Heart right ventricle (tissue), 16 donors: ENCODE measurements around the gene DGUOK. TPM values are rescaled to one million over a fixed set of nuclear protein-coding genes. Genes with fewer than 3 reads are reported as not detected.
"Not testable (repeated sequence)": the region's sequence is repeated elsewhere in the genome, so short reads cannot be mapped to it uniquely, and the experiment has no call there.

Experiments
- ATAC-seq, 8 donors: fragments of 200-7000 bp; cut with Tn5 transposase; one replicate each; pipeline ENCODE4 v1.9.1; 2020; ENCODE audit warnings: mild to moderate bottlenecking in 8 of 8, moderate library complexity in 8 of 8, moderate number of reproducible peaks in 1 of 8
- DNase-seq, 2 donors: peaks; one replicate each; pipeline ENCODE4 v3.0.0-alpha.2; 2020
- H3K27ac ChIP-seq, 10 donors: fragments of 200-600 bp; sonication (generic) in 2 of 10; one replicate each; pipeline versions ENCODE4 v1.5.0 to v1.8.0; 2020 to 2022; ENCODE audit warnings: mild to moderate bottlenecking in 3 of 10
- H3K27me3 ChIP-seq, 7 donors: fragments of 200-600 bp; one replicate each; pipeline ENCODE4 v1.8.0; 2021 to 2022; ENCODE audit warnings: mild to moderate bottlenecking in 2 of 7
- H3K36me3 ChIP-seq, 9 donors: fragments of 200-600 bp; sonication (generic) in 1 of 9; one replicate each; pipeline versions ENCODE4 v1.5.0 to v1.8.0; 2020 to 2022; ENCODE audit warnings: mild to moderate bottlenecking in 2 of 9
- H3K4me1 ChIP-seq, 9 donors: fragments of 200-600 bp; sonication (generic) in 1 of 9; one replicate each; pipeline versions ENCODE4 v1.5.0 to v1.8.0; 2020 to 2022; ENCODE audit warnings: mild to moderate bottlenecking in 4 of 9
- H3K4me3 ChIP-seq, 10 donors: fragments of 200-600 bp; sonication (generic) in 2 of 10; one replicate each; pipeline versions ENCODE4 v1.5.0 to v1.8.0; 2020 to 2022; ENCODE audit warnings: mild to moderate bottlenecking in 7 of 10, moderate library complexity in 2 of 10
- H3K9me3 ChIP-seq, 11 donors: fragments of 200-600 bp in 10 of 11; sonication (generic) in 2 of 11; one replicate each; pipeline versions ENCODE4 v1.5.0 to v1.8.0; 2013 to 2022; ENCODE audit warnings: mild to moderate bottlenecking in 2 of 11, control low read depth in 1 of 11, moderate library complexity in 1 of 11
- WGBS, 2 donors: extraction: QIAGEN DNeasy Blood & Tissue Kit; methylation state at CpG; one replicate each; pipeline ENCODE4 v1.1.7; 2013; ENCODE audit warnings: inconsistent platforms in 1 of 2; 5-methylcytosine and 5-hydroxymethylcytosine counted together
- intact Hi-C, 10 donors: fragments of 100-400 bp; cut with DNase I; formaldehyde crosslinking; loops; one replicate each; pipeline versions ENCODE4 v1.11.1 to v1.14.2; 2022
- polyA plus RNA-seq, 2 donors: library from polyadenylated mRNA; stranded (reverse); fragments of 200-250 nt; gene quantifications; one replicate each; pipeline ENCODE4 v1.2.3, GENCODE V29; 2013
- total RNA-seq, 10 donors: library from RNA; stranded (reverse); fragmentation: NEBNext Ultra II Directional in 3 of 10; extraction: Animal tissue kit (Norgen Biotek cat#: 25700) in 3 of 10; gene quantifications; one replicate each; pipeline versions ENCODE4 v1.2.1 to v1.2.4, GENCODE V29; 2021 to 2023
- TF ChIP-seq, protein P1 (sequence below), 9 donors: fragments of 200-600 bp; sonication (generic) in 2 of 9; IDR thresholded peaks; one replicate each; pipeline versions ENCODE4 v1.5.0 to v1.8.0; 2021 to 2022; ENCODE audit warnings: antibody characterized with exemption in 9 of 9, mild to moderate bottlenecking in 5 of 9, moderate library complexity in 1 of 9
- donor health status: Arrhythmogenic right ventricular cardiomyopathy.
- donor health status: ischemic (EF 13 %, LVEDD 7.1; RV severe dilation, severe dysfunction).
- donor health status: healthy with polysubstance abuse.
- donor health status: DM: no; HTN: yes; CAD: no.
- donor health status: DM: no; HTN: no; CAD: no.
- donor health status: ischemic (EF 25% LVEDD 6.9; RV normal size, moderate dysfunction).
- donor health status: ischemic (EF 25% LVEDD 5.7; RV mildly dilated, moderate dysfunction).
- donor health status: healthy.
- donor health status: DM: yes; HTN: yes; CAD: no.
- donor health status: Ischemic cardiomyopathy.
- donor health status: ischemic (EF 35%, LVEDD 5.7; RV mildly dilated, moderate dysfunction).
- donor health status: nonischemic (EF 11% LVEDD 7.7; RV severe dilation, severe dysfunction).
- donor health status: DM: yes; HTN: yes; CAD: no.
- donor health status: PGD.
- donor health status: ischemic (EF 29% LVEDD 5.4; RV normal size, mild dysfunction).
- donor health status: nonischemic (EF 23%, LVEDD 6.1; RV moderate dilation, normal function).

The DGUOK gene
- total and polyA plus RNA-seq, 12 donors, result 18.7 to 56.2 (median 22.7) TPM

GRCh38 chr2:73886357-73886756, 40.3 kb upstream of the DGUOK start:
- WGBS, 2 donors, result 82 to 91% methylated on average over 4 of the region's 4 CpGs
- no peak for ATAC-seq

DNA sequence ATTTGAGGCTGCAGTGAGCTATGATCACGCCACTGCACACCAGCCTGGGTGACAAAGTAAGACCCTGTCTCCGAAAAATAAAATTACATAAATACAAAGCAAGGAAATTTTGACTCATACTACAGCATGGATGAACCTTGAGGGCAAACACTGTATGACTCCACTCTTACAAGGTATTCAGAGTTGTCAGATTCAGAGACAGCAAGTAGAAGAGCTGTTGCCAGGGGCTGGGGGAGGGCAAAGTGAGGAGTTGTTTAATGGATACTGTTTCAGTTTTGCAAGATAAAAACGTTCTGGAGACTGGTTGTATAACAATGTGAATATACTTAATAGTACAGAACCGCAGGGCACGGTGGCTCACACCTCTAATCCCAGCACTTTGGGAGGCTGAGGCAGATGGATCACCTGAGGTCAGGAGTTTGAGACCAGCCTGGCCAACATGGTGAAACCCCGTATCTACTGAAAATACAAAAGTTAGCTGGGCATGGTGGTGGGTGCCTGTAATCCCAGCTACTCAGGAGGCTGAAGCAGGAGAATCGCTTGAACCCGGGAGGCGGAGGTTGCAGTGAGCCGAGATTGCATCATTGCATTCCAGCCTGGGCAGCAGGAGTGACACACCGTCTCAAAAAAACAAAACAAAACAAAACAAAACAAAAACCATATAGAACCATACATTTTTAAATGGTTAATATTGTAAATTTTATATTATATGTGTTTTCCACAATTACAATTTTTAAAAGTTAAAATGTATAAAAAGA, 38.9 kb upstream of the DGUOK start:
- H3K36me3 ChIP-seq, intact Hi-C loops, DNase-seq, H3K4me3 ChIP-seq, H3K9me3 ChIP-seq, H3K4me1 ChIP-seq, H3K27ac ChIP-seq, ATAC-seq: not testable (repeated sequence)
- WGBS, 2 donors, result 79 to 81% methylated on average over 11 of the region's 11 CpGs
- H3K27me3 ChIP-seq, result peaks cover 0 to 21% (median 0%) of the 10 kb centered on the region in 7 donors

More at GRCh38 chr2:73886357-73886756, 40.3 kb upstream of the DGUOK start:
- H3K36me3 ChIP-seq, result no peaks in the 10 kb centered on the region
- H3K9me3 ChIP-seq, result no peaks in the 10 kb centered on the region
- intact Hi-C loops, result no loop called here
- DNase-seq, result no peak
- H3K27ac ChIP-seq, result no peak overlapping the region
- H3K4me3 ChIP-seq, result no peak overlapping the region
- TF ChIP-seq, protein P1, sequence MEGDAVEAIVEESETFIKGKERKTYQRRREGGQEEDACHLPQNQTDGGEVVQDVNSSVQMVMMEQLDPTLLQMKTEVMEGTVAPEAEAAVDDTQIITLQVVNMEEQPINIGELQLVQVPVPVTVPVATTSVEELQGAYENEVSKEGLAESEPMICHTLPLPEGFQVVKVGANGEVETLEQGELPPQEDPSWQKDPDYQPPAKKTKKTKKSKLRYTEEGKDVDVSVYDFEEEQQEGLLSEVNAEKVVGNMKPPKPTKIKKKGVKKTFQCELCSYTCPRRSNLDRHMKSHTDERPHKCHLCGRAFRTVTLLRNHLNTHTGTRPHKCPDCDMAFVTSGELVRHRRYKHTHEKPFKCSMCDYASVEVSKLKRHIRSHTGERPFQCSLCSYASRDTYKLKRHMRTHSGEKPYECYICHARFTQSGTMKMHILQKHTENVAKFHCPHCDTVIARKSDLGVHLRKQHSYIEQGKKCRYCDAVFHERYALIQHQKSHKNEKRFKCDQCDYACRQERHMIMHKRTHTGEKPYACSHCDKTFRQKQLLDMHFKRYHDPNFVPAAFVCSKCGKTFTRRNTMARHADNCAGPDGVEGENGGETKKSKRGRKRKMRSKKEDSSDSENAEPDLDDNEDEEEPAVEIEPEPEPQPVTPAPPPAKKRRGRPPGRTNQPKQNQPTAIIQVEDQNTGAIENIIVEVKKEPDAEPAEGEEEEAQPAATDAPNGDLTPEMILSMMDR (IDR thresholded peaks at IDR 0.05), result no peak
- H3K27me3 ChIP-seq, result peaks cover 0 to 25% (median 0%) of the 10 kb centered on the region in 7 donors
- peaks cover 0 to 9% (median 0%) of the 10 kb centered on the region in 9 donors for H3K4me1 ChIP-seq

GRCh38 chr2:73888388-73888787, 38.3 kb upstream of the DGUOK start:
- Histone ChIP-seq H3K27ac (no peak overlapping the region), H3K9me3 (no peaks in the 10 kb centered on the region), H3K36me3 (no peaks in the 10 kb centered on the region), H3K4me1 (peaks cover 0 to 9% (median 0%) of the 10 kb centered on the region in 9 donors), H3K27me3 (peaks cover 0 to 16% (median 0%) of the 10 kb centered on the region in 7 donors), H3K4me3 (no peak overlapping the region)
- DNase-seq (no peak), ATAC-seq (no peak)
- 62 to 70% methylated on average over 2 of the region's 2 CpGs for WGBS, 2 donors
- intact Hi-C loops, result no loop called here
- TF ChIP-seq, protein P1 (IDR thresholded peaks at IDR 0.05), result no peak

- Histone ChIP-seq H3K9me3 (no peaks in the 10 kb centered on the region), H3K4me1 (peaks cover 0 to 9% (median 0%) of the 10 kb centered on the region in 9 donors), H3K27me3 (peaks cover 0 to 12% (median 0%) of the 10 kb centered on the region in 7 donors), H3K27ac (no peak overlapping the region), H3K4me3 (no peak overlapping the region), H3K36me3 (no peaks in the 10 kb centered on the region)
- no peak for DNase-seq
- WGBS, 2 donors, result 61 to 68% methylated on average over 5 of the region's 5 CpGs
- intact Hi-C loops, result no loop called here
- ATAC-seq, result no peak
- TF ChIP-seq, protein P1 (IDR thresholded peaks at IDR 0.05), result no peak
Measured at GRCh38 chr2:73889206-73889605, 37.5 kb upstream of the DGUOK start.
